GM10248 (cell line): ENCODE results near the gene INSR.
"Not testable (repeated sequence)": the region's sequence is repeated elsewhere in the genome, so short reads cannot be mapped to it uniquely, and the experiment has no call there.

Source experiments
- CTCF ChIA-PET: fragments of 300-600 bp; sonication (Branson Sonifier 250); formaldehyde crosslinking; extraction: SDS; loops from one replicate; lab custom pipeline; 2021; ENCODE audit warnings: antibody characterized with exemption; lab: Yijun Ruan, JAX
- POLR2A ChIA-PET: fragments of 350-650 bp; sonication (Branson Sonifier 250); formaldehyde crosslinking; extraction: SDS; loops from one replicate; lab custom pipeline; 2020; ENCODE audit warnings: antibody characterized with exemption; lab: Yijun Ruan, JAX
- DNase-seq: peaks from one replicate; pipeline ENCODE4 v3.0.0; 2012; ENCODE audit errors: extremely low spot score
- TF ChIP-seq, protein P1 (sequence below): IDR thresholded peaks from 2 replicates; pipeline ENCODE4 v1.5.1; 2012; ENCODE audit warnings: mild to moderate bottlenecking, low read depth; ENCODE audit errors: extremely low read depth, missing control alignments, control extremely low read depth

The INSR gene

DNA sequence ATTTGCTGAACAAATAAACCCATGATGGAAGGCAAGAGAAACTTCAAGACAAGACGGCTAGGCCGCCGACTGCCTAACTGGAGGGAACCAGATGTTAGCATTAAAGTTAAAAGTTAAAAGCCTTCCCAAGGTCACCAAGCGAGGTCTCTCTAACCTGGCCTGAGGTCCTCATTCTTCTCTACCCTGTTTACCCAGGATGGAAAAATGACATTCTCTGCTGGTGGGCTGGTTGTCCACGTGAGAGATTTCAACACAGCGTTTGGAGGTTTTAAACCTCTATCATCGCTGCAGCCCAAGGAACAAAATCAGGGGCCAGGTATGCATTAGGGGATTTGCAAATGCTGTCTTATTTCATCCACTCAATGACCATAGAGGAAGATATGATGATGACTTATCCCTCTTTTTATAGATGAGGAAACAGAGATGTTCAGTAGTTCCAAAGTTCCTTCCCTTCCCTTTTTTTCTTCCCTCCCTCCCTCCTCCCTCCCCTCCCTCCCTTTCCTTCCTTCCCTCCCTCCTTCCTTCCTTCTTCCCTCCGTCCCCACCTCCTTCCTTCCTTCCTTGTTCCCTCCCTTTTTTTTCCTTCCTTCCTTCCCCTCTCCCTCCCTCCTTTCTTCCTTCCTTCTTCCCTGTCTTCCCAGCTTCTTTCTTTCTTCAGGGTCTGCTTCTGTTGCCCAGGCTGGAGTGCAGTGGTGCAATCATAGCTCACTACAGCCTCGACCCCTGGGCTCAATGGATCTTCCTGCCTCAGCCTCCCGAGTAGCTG is 79.7 kb downstream of the INSR start:
- TF ChIP-seq, protein P1, sequence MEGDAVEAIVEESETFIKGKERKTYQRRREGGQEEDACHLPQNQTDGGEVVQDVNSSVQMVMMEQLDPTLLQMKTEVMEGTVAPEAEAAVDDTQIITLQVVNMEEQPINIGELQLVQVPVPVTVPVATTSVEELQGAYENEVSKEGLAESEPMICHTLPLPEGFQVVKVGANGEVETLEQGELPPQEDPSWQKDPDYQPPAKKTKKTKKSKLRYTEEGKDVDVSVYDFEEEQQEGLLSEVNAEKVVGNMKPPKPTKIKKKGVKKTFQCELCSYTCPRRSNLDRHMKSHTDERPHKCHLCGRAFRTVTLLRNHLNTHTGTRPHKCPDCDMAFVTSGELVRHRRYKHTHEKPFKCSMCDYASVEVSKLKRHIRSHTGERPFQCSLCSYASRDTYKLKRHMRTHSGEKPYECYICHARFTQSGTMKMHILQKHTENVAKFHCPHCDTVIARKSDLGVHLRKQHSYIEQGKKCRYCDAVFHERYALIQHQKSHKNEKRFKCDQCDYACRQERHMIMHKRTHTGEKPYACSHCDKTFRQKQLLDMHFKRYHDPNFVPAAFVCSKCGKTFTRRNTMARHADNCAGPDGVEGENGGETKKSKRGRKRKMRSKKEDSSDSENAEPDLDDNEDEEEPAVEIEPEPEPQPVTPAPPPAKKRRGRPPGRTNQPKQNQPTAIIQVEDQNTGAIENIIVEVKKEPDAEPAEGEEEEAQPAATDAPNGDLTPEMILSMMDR, result no peak
- ChIA-PET CTCF (no interaction called here), POLR2A (no interaction called here)
- no peak for DNase-seq

DNA sequence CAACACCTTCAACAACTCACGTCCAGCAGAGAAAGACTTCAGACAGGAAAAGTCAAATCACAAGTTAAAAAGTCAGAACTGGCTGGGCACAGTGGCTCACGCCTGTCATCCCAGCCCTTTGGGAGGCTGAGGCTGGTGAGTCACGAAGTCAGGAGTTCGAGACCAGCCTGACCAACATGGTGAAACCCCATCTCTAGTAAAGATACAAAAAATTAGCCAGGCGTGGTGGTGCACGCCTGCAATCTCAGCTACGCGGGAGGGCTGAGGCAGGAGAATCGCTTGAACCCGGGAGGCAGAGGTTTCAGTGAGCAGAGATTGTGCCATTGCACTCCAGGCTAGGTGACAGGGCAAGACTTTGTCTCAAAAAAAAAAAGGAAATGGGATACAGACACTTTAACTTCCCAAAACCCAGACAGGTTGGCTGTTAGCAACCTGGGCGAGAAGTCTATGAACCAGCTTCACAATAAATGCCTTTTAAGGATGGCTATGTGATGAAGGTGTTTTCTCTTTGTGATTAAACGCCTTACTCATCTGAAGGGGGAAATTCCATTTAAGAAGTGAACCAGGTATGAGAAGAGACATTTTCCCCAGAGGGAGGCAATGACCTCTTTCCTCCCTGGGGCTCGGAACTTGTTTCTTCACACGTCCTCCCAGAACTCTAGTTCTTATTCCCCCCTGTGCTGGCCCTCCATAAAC is 80.4 kb downstream of the INSR start:
- TF ChIP-seq, protein P1, result no peak
- ChIA-PET CTCF (no interaction called here), POLR2A (interaction anchor here (0.6 kb wide), 1 partner anchor 1188 kb away, joined by 3 read pairs; no protein-coding TSS in a partner anchor)
- DNase-seq, result no peak

DNA sequence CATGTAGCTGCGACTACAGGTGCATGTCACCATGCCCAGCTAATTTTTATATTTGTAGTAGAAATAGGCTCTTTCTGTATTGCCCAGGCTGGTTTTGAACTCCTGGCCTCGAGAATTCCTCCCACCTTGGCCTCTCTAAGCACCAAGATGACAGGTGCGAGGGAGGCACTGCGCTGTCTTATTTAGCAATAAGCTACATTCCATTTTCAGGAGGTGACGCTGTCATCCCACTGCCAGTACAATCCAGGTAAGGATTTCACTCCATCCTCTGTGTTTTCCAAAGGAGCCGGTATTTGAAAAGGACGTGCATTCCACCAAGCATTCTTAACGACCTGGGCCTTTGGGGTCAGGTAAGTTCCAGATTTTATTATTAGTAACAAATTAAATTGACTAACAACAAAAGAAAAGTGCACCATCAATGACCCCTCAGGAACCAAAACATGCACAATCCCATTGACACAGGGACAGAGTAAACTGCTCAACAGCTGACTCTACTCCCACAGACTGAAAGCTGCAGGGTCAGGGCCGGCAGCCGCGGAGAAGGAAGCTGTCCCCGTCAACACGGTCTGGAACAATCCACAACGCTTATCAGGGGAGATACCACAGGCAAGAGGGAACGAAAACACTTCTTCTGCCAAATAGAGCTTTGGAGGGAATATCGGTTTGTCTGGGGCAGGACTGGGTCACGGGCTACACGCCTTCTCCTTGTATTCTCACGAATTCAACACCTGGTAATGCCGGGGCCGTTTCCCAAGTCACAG is 82.8 kb downstream of the INSR start:
- POLR2A ChIA-PET, result no interaction called here
- no peak for DNase-seq
- TF ChIP-seq, protein P1, result no peak
- CTCF ChIA-PET, result interaction anchor here (1.0 to 2.1 kb wide), 3 partner anchors 19 to 155 kb away, joined by 3 to 5 read pairs (median 3); no protein-coding TSS in a partner anchor

DNA sequence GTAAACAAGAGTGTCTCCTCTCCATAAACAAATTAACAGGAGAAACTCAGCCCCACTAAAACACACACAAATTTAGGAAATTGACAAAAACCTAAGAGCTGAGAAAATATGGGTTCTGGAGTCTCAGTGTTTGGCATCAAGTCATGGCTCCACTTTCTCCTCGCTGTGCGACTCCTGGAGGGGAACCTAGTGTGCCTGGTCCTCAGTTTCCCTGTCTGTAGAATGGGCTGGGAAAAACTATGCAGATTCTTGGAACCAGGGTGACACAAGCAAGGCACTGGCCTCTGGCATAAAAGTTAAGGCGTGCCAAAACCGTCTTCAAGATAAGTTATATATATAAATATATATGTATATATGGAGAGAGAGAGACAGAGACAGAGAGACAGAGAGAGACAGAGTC is 83.9 kb downstream of the INSR start:
- DNase-seq, result no peak
- POLR2A ChIA-PET, result no interaction called here
- TF ChIP-seq, protein P1, result no peak
- CTCF ChIA-PET, result interaction anchor here (1.0 to 2.1 kb wide), 3 partner anchors 20 to 156 kb away, joined by 3 to 5 read pairs (median 3); no protein-coding TSS in a partner anchor

DNA sequence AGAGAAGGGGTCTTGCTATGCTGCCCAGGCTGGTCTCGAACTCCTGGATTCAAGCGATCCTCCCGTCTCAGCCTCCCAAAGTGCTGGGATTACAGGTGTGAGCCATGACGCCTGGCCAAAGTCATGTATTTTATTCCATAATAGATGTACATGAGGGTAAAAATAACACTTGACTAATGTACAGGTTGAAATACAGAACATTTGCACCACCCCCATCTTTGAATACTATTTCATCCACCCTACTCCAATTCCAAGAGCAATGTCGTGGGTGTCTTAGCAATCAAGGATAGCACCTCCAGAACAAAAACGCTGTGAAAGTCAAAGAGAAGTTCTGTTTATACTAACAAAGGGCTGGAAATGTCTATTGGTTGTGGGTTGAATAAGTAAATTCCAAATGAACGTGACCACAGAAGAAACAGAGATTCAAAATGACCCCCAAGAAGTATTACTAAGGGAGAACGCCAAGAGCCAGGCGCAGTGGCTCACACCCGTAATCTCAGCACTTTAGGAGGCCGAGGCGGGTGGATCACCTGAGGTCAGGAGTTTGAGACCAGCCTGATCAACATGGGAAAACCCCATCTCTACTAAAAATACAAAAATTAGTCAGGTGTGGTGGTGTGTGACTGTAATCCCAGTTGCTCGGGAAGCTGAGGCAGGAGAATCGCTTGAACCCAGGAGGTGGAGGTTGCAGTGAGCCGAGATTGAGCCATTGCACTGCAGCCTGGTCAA is 84.5 kb downstream of the INSR start:
- CTCF ChIA-PET, result interaction anchor here (1.2 to 1.5 kb wide), 3 partner anchors 13 to 117 kb away, joined by 3 to 5 read pairs (median 4); no protein-coding TSS in a partner anchor

DNA sequence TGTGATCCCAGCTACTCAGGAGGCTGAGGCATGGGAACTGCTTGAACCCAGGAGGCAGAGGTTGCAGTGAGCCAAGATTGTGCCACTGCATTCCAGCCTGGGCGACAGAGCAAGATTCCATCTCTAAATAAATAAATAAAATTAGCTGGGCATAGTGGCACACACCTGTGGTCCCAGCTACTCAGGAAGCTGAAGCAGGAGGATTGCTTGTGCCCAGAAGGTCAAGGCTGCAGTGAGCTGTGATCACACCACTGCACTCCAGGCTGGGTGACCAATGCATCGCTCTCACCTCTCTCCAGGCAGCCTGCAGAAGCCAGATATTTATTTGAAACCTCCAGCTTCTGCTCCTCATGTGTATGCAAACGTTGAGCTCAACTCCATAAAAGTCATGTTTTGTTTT is 85.2 kb downstream of the INSR start:
- POLR2A ChIA-PET, DNase-seq: not testable (repeated sequence)
- CTCF ChIA-PET, result interaction anchor here (0.9 to 1.5 kb wide), 5 partner anchors 14 to 118 kb away, joined by 3 to 5 read pairs (median 3); no protein-coding TSS in a partner anchor

More for the DNA sequence above, 84.5 kb downstream of the INSR start:
- DNase-seq, POLR2A ChIA-PET: not testable (repeated sequence)

DNA sequence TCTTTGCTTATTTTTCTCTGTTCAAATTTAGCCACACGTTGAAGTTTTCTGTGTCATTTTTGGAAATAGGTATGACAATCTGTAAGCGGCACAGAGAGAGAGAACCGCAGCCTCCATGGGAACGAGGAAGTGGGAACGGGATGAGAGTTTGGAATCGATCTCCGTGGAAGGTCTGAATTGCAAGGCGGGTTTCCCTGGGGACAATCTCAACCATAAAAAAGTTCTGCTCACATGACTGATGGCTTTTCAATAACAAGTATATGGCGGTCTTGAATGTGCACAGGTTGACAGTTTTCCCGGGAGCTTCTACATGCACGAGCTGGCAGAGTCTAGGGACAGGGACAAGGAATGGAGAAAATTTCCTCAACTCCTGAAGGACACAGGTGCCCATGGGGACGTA is 90.9 kb downstream of the INSR start:
- no peak for DNase-seq
- POLR2A ChIA-PET, result no interaction called here
- CTCF ChIA-PET, result interaction anchor here (1.1 to 1.6 kb wide), 2 partner anchors 16 to 137 kb away, joined by 3 read pairs; no protein-coding TSS in a partner anchor
- TF ChIP-seq, protein P1, result no peak
